AG09309 (cell line): Measurements from ENCODE around the gene RTL10.
A peak's percentile ranks its signal among the peaks of the same experiment; 100 is the strongest.

Source experiments
- DNase-seq: peaks from one replicate; pipeline ENCODE4 v3.0.0-alpha.2; 2010; ENCODE audit warnings: low read depth
- H3K4me3 ChIP-seq: 2 replicates; pipeline ENCODE4 v1.5.1; 2011; ENCODE audit warnings: mild to moderate bottlenecking, low read depth, low read length, moderate library complexity; ENCODE audit not compliant: control insufficient read depth
- TF ChIP-seq, protein P1 (sequence below): IDR thresholded peaks from 2 replicates; pipeline ENCODE4 v1.5.1; 2011; ENCODE audit warnings: mild to moderate bottlenecking, low read depth, low read length, inconsistent platforms; ENCODE audit not compliant: insufficient read depth, control insufficient read depth; ENCODE audit errors: missing control alignments

Gene RTL10

GRCh38 chr22:19857382-19857781 is 2.7 kb upstream of the RTL10 start:
- no peak overlapping the region for H3K4me3 ChIP-seq
- TF ChIP-seq, protein P1, sequence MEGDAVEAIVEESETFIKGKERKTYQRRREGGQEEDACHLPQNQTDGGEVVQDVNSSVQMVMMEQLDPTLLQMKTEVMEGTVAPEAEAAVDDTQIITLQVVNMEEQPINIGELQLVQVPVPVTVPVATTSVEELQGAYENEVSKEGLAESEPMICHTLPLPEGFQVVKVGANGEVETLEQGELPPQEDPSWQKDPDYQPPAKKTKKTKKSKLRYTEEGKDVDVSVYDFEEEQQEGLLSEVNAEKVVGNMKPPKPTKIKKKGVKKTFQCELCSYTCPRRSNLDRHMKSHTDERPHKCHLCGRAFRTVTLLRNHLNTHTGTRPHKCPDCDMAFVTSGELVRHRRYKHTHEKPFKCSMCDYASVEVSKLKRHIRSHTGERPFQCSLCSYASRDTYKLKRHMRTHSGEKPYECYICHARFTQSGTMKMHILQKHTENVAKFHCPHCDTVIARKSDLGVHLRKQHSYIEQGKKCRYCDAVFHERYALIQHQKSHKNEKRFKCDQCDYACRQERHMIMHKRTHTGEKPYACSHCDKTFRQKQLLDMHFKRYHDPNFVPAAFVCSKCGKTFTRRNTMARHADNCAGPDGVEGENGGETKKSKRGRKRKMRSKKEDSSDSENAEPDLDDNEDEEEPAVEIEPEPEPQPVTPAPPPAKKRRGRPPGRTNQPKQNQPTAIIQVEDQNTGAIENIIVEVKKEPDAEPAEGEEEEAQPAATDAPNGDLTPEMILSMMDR = no peak
- no peak for DNase-seq

GRCh38 chr22:19855504-19856409 is 1.1 kb upstream of the RTL10 start:
- peak overlapping the region; percentile 60 for H3K4me3 ChIP-seq
- TF ChIP-seq, protein P1 = no peak
- DNase-seq = no peak

GRCh38 chr22:19853879-19854777 is 546 bp downstream of the RTL10 start:
- DNase-seq = no peak
- TF ChIP-seq, protein P1 = no peak
- H3K4me3 ChIP-seq = peak overlapping the region; percentile 85

DNA sequence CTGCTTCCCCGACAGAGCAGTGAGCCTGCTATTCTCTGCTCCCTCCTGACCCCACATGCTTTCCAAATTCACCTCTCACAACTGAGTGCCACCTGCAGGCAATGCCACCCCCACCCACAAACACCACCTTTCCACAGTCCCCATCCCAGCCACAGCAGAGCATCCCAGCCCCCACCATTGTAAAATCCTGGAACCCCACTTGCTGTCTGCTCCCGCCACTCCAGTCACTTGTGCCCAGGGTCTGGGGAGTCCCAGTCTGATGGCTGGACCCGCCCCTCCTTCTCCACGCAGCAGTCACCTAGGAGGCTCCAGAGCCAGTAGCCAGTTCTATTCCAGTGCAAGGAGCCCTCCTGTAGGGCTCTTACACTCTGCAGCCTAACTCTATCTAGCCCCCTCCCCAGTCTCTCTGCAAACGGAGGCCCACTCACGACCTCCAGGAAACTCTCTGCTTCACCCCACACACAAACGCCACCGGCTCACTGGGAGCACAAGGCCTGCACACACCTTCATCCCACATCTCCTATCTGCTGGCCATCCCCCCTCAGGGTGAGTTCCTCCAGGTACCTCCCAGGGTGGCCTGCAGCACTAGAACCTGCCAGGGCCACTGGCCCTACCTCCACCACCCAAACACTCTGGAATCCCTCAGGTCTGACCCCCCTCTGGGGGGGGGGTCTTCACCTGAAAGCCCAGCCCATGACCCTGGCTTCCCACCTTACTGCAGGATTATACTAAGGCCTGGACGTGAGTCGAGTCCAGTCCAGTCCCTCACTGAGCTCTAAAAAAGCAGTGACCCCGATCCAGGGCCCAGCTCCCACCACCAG is 1.4 kb downstream of the RTL10 start:
- peak overlapping the region; percentile 85 for H3K4me3 ChIP-seq
- no peak for DNase-seq
- TF ChIP-seq, protein P1 = no peak

DNA sequence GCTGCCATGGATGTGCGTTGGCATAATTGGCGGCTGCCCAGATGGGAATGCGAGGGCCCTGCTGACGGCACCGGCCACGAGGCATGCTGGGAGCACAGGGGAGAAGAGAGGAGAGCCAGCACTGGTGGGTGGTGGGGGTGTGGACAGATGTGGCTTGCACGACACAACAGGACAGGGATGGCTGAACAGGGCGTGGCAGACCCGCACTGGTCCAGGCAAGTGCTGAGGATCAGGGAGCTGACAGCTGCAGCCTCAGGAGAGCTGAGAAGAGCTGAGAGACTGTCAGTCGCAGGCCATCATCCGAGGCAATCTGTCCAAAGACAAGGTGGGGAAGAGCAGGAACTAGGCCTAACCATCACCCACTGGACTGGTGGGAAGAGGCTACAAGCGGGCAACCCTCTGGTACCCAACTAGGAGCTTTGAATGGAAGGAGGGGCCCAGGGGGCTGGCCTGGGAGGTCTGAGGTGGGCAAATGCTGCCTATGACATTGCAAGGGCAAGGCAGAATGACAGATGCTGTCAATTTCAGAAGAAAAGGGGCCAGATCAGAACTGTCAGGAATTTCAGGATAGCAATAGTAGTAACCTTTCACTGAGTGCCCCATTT is 2.4 kb downstream of the RTL10 start:
- no peak for DNase-seq
- no peak overlapping the region for H3K4me3 ChIP-seq
- TF ChIP-seq, protein P1 = no peak
